GM21515 (cell line): ENCODE results near the gene CTBP1.

Experiments used
- ATAC-seq: cut with Tn5 transposase; IDR thresholded peaks from one replicate; pipeline ENCODE4 v1.9.1; 2021; ENCODE audit not compliant: unreplicated experiment

Gene CTBP1

GRCh38 chr4:1285151-1285789, 36.3 kb upstream of the CTBP1 start:
- ATAC-seq = no peak

GRCh38 chr4:1283711-1284110, 34.8 kb upstream of the CTBP1 start:
- ATAC-seq = no peak

- no peak for ATAC-seq
Measured at GRCh38 chr4:1279253-1279652, 30.3 kb upstream of the CTBP1 start.

- ATAC-seq = no peak
Measured at GRCh38 chr4:1277667-1278665, 29.0 kb upstream of the CTBP1 start.

- ATAC-seq = no peak
Measured at GRCh38 chr4:1276984-1277383, 28.1 kb upstream of the CTBP1 start.

GRCh38 chr4:1274871-1275270, 25.9 kb upstream of the CTBP1 start:
- no peak for ATAC-seq

GRCh38 chr4:1271686-1272085, 22.8 kb upstream of the CTBP1 start:
- no peak for ATAC-seq

GRCh38 chr4:1269209-1269608, 20.3 kb upstream of the CTBP1 start:
- ATAC-seq = no peak

- no peak for ATAC-seq
Measured at GRCh38 chr4:1266881-1267763, 18.2 kb upstream of the CTBP1 start.

GRCh38 chr4:1265351-1265750, 16.4 kb upstream of the CTBP1 start:
- no peak for ATAC-seq

- no peak for ATAC-seq
Measured at GRCh38 chr4:1264942-1265341, 16.0 kb upstream of the CTBP1 start.

- ATAC-seq = no peak
Measured at GRCh38 chr4:1261107-1261928, 12.4 kb upstream of the CTBP1 start.

GRCh38 chr4:1260418-1261106, 11.6 kb upstream of the CTBP1 start:
- ATAC-seq = no peak

- no peak for ATAC-seq
Measured at GRCh38 chr4:1259966-1260365, 11.0 kb upstream of the CTBP1 start.

GRCh38 chr4:1258457-1258856, 9.5 kb upstream of the CTBP1 start:
- ATAC-seq = no peak

GRCh38 chr4:1255699-1256098, 6.8 kb upstream of the CTBP1 start:
- ATAC-seq = no peak

- ATAC-seq = no peak
Measured at GRCh38 chr4:1255151-1255550, 6.2 kb upstream of the CTBP1 start.

- no peak for ATAC-seq
Measured at GRCh38 chr4:1253831-1254230, 4.9 kb upstream of the CTBP1 start.

GRCh38 chr4:1252928-1253492, 4.1 kb upstream of the CTBP1 start:
- no peak for ATAC-seq

- no peak for ATAC-seq
Measured at GRCh38 chr4:1251773-1252066, 2.8 kb upstream of the CTBP1 start.
